C4-2B (cell line): Measurements from ENCODE around the gene KRTAP10-6.

ENCODE experiments used
- ZFX ChIP-seq: fragments of 450-650 bp; IDR thresholded peaks from 2 replicates; pipeline ENCODE4 v1.6.1; 2017
- TF ChIP-seq, protein P1 (sequence below): fragments of 450-650 bp; conservative IDR thresholded peaks from 2 replicates; pipeline ENCODE4 v1.5.1; 2017; ENCODE audit warnings: mild to moderate bottlenecking

DNA sequence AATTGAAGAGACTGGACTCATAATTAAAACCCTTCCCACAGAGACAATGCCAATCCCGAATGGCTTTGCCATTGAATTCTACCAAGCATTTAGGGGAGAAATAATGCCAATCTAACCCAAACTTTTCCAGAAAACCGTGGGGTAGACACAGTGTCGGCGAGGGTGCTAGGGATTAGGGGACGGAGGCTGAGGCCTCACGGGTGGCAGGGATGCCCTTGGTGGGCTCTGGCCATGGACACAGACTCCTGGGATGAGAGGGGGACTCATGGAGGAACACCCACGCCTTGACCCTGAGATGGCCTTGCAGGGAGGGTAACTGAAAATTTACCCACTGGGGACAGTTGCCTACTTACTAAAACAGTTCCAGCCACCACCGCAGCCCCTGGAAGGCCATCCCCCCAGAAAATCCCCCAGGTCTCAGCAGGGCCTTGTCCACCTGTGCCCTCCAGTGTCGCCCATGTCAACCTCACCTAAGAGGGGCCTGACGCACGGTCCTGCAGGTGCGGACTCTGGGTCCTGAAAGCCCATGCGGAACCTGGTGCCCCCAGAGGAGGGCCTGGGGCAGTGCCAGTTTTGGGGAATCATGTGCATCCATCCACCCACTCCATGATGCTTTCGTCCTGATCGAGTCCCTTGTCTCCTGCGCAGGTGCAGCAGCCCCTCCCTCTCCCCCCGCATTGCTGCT is 13.8 kb downstream of the KRTAP10-6 start:
- TF ChIP-seq, protein P1, sequence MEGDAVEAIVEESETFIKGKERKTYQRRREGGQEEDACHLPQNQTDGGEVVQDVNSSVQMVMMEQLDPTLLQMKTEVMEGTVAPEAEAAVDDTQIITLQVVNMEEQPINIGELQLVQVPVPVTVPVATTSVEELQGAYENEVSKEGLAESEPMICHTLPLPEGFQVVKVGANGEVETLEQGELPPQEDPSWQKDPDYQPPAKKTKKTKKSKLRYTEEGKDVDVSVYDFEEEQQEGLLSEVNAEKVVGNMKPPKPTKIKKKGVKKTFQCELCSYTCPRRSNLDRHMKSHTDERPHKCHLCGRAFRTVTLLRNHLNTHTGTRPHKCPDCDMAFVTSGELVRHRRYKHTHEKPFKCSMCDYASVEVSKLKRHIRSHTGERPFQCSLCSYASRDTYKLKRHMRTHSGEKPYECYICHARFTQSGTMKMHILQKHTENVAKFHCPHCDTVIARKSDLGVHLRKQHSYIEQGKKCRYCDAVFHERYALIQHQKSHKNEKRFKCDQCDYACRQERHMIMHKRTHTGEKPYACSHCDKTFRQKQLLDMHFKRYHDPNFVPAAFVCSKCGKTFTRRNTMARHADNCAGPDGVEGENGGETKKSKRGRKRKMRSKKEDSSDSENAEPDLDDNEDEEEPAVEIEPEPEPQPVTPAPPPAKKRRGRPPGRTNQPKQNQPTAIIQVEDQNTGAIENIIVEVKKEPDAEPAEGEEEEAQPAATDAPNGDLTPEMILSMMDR = no peak
- TF ChIP-seq ZFX = no peak
